ENCODE data around the gene DPAGT1.

- TF ChIP-seq CTCF (IDR thresholded peaks at IDR 0.05; ENCODE audit: borderline replicate concordance, extremely low read depth, low read length, poor library complexity, severe bottlenecking) = no peak
- TF ChIP-seq EZH2 (IDR thresholded peaks at IDR 0.05; ENCODE audit: borderline replicate concordance, low read depth, low read length, severe bottlenecking) = no peak
Measured at GRCh38 chr11:119110439-119110838, 8.8 kb upstream of the DPAGT1 start.

All from DND-41 (cell line).